Activated CD8-positive, alpha-beta T cell treated with anti-CD3 and anti-CD28 coated beads for 36 hours (primary cell): Measurements from ENCODE around the gene CUL4A. TPM values are rescaled to one million over a fixed set of nuclear protein-coding genes. Genes with fewer than 3 reads are reported as not detected.

ENCODE experiments used
- ATAC-seq: fragments of 200-7000 bp; cut with Tn5 transposase; one replicate; pipeline ENCODE4 v1.10.0; 2021; ENCODE audit warnings: mild to moderate bottlenecking, moderate library complexity
- CTCF ChIA-PET: fragments of 350-600 bp; sonication (Branson Sonifier 250); formaldehyde crosslinking; loops from one replicate; lab custom pipeline; 2021; ENCODE audit warnings: antibody characterized with exemption; lab: Charles Lee
- POLR2A ChIA-PET: fragments of 350-600 bp; sonication (Branson Sonifier 250); formaldehyde crosslinking; loops from one replicate; lab custom pipeline; 2021; ENCODE audit warnings: antibody characterized with exemption; lab: Charles Lee
- DNase-seq: peaks from one replicate; pipeline ENCODE4 v3.0.0-alpha.2; 2020
- H3K27ac Mint-ChIP-seq: one replicate; pipeline ENCODE4 v1.8.0; 2021; ENCODE audit warnings: mild to moderate bottlenecking, mixed read lengths
- H3K27me3 Mint-ChIP-seq: one replicate; pipeline ENCODE4 v1.8.0; 2021; ENCODE audit warnings: mixed read lengths
- H3K36me3 Mint-ChIP-seq: one replicate; pipeline ENCODE4 v1.8.0; 2021; ENCODE audit warnings: low read depth, mixed read lengths
- H3K4me1 Mint-ChIP-seq: one replicate; pipeline ENCODE4 v1.8.0; 2021; ENCODE audit warnings: low read depth, mixed read lengths
- H3K4me3 Mint-ChIP-seq: one replicate; pipeline ENCODE4 v1.8.0; 2021; ENCODE audit warnings: mild to moderate bottlenecking, moderate library complexity, mixed read lengths
- H3K9me3 Mint-ChIP-seq: one replicate; pipeline ENCODE4 v1.8.0; 2021; ENCODE audit warnings: mixed read lengths
- intact Hi-C: fragments of 100-400 bp; cut with micrococcal nuclease; formaldehyde crosslinking; loops from one replicate; pipeline ENCODE4 v1.10.0; 2022
- total RNA-seq, 2 experiments: library from RNA; stranded (reverse); gene quantifications; one replicate each; pipeline ENCODE4 v1.2.3, GENCODE V29; 2021
- TF ChIP-seq, protein P1 (sequence below): fragments of 200-600 bp; IDR thresholded peaks from one replicate; pipeline ENCODE4 v1.8.0; 2022; ENCODE audit warnings: antibody characterized with exemption, mild to moderate bottlenecking

The CUL4A gene
- total RNA-seq, 2 experiments from 2014 or later = 81.5 to 81.7 TPM

DNA sequence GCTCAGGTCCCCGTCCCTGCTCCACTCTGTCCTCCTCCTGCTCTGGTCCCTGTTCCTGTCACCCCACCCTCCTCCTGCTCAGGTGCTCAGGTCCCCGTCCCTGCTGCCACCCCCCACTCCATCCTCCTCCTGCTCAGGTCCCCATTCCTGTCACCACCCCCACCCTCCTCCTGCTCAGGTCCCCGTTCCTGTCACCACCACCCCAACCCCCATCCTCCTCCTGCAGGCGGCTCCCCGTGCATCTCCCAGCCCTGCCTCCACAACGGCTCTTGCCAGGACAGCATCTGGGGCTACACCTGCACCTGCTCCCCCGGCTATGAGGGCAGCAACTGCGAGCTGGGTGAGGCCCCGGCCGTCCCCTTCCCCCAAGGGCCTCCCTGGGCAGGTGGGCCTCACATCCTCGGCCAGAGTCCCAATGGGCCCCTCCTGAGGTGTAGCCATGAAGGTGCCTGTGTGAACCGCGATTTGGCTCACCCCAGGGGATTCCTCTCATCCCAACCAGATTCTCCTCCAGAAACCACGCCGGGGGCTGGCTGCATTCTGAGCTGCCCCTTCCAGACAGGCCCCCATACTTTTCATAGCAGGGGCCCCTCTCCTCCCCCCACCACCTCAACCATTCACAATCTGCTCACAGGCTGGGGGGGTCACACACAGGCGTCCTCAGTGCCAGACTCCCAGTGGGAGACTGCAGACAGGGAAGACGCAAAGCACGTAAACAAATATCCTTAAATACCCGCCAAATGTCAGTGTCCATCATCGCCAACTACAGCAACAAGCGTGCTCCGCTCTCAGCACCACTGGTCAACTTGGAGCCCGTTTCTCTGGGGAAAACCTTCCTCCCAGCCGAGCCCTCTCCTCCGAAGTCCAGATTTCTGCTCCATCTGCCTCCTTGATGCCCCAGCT, 46.4 kb upstream of the CUL4A start:
- ChIA-PET CTCF (no interaction called here), POLR2A (interaction anchor here (0.7 kb wide), 1 partner anchor 11 kb away, joined by 5 read pairs; no protein-coding TSS in a partner anchor)
- peaks cover 30% of the 10 kb centered on the region for H3K4me1 Mint-ChIP-seq
- peaks cover 2% of the 10 kb centered on the region for H3K9me3 Mint-ChIP-seq
- TF ChIP-seq, protein P1, sequence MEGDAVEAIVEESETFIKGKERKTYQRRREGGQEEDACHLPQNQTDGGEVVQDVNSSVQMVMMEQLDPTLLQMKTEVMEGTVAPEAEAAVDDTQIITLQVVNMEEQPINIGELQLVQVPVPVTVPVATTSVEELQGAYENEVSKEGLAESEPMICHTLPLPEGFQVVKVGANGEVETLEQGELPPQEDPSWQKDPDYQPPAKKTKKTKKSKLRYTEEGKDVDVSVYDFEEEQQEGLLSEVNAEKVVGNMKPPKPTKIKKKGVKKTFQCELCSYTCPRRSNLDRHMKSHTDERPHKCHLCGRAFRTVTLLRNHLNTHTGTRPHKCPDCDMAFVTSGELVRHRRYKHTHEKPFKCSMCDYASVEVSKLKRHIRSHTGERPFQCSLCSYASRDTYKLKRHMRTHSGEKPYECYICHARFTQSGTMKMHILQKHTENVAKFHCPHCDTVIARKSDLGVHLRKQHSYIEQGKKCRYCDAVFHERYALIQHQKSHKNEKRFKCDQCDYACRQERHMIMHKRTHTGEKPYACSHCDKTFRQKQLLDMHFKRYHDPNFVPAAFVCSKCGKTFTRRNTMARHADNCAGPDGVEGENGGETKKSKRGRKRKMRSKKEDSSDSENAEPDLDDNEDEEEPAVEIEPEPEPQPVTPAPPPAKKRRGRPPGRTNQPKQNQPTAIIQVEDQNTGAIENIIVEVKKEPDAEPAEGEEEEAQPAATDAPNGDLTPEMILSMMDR = no peak
- ATAC-seq (peak; percentile 47), DNase-seq (peak; percentile 35)
- H3K4me3 Mint-ChIP-seq = no peak overlapping the region
- H3K27ac Mint-ChIP-seq = peak overlapping the region; percentile 48
- intact Hi-C loops = no loop called here
- H3K27me3 Mint-ChIP-seq = no peaks in the 10 kb centered on the region
- peaks cover 6% of the 10 kb centered on the region for H3K36me3 Mint-ChIP-seq

DNA sequence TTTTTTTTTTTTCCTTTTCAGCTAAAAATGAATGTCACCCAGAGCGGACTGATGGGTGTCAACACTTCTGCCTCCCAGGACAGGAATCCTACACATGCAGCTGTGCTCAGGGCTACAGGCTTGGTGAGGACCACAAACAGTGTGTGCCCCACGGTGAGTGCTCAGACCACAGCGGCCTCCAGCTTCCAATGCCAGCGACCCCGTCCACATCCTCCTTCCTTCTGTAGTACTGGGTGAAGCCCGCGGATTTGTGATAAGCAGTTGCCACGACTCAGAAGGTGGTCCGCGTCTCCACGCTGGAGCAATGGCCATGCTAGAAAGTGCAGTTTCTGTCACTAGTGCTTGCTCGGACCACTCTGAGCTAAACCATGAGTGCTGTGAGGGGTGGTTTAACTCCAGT, 44.9 kb upstream of the CUL4A start:
- H3K27ac Mint-ChIP-seq = no peak overlapping the region
- H3K9me3 Mint-ChIP-seq = peaks cover 2% of the 10 kb centered on the region
- peaks cover 18% of the 10 kb centered on the region for H3K36me3 Mint-ChIP-seq
- TF ChIP-seq, protein P1 = no peak
- ATAC-seq = no peak
- no peak overlapping the region for H3K4me3 Mint-ChIP-seq
- intact Hi-C loops = no loop called here
- ChIA-PET POLR2A (no interaction called here), CTCF (no interaction called here)
- H3K27me3 Mint-ChIP-seq = no peaks in the 10 kb centered on the region
- H3K4me1 Mint-ChIP-seq = peaks cover 30% of the 10 kb centered on the region
- DNase-seq = no peak

DNA sequence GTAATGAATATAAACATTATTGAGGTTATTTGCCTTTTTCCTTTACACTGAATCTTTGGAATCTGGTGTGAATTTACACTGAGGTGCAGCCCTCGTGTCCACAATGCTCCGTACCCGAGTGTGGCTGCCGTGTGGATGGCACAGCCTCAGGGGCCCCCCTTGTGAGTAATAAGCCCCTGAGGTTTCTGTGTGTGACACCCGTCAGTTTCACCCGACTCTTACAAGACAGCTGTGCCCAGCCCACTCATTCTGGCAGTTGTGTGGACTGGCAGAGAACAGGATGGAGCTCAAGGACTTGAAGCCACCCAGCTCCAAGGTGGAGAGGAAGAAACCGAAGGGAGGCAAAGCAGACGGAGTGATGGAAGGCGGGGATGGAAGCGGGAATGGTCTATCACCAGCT, 43.1 kb upstream of the CUL4A start:
- H3K36me3 Mint-ChIP-seq = peaks cover 25% of the 10 kb centered on the region
- no peak overlapping the region for H3K4me3 Mint-ChIP-seq
- TF ChIP-seq, protein P1 = no peak
- ChIA-PET CTCF (interaction anchor here (0.9 kb wide), 1 partner anchor 14 kb away, joined by 3 read pairs; no protein-coding TSS in a partner anchor), POLR2A (interaction anchor here (1.0 kb wide), 1 partner anchor 16 kb away, joined by 3 read pairs; no protein-coding TSS in a partner anchor)
- no peak overlapping the region for H3K27ac Mint-ChIP-seq
- intact Hi-C loops = no loop called here
- peaks cover 26% of the 10 kb centered on the region for H3K4me1 Mint-ChIP-seq
- ATAC-seq = peak; percentile 76
- peak; percentile 70 for DNase-seq
- peaks cover 2% of the 10 kb centered on the region for H3K9me3 Mint-ChIP-seq
- no peaks in the 10 kb centered on the region for H3K27me3 Mint-ChIP-seq

DNA sequence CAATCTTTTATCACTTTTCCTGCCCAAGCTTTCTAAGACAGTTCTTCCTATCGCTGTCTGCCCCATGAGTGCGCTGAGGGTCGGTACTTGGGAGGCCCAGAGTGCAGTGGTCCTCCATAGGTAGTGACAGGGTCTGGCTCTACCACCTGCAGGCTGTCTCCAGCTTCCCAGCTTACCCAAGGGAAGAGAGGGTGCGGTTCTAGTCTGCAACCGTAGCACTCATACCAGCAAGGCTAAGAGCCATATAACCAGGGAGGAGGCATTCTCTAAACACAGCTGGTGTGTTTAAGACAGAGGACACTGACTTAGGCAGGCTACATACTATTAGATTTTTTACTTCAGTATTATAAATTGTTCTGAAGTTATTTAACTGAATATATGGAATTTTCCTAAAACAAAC, 42.7 kb upstream of the CUL4A start:
- intact Hi-C loops = no loop called here
- Mint-ChIP-seq H3K36me3 (peaks cover 25% of the 10 kb centered on the region), H3K27ac (no peak overlapping the region), H3K9me3 (peaks cover 2% of the 10 kb centered on the region), H3K27me3 (no peaks in the 10 kb centered on the region), H3K4me1 (peaks cover 23% of the 10 kb centered on the region), H3K4me3 (no peak overlapping the region)
- ChIA-PET CTCF (interaction anchor here (0.9 kb wide), 1 partner anchor 14 kb away, joined by 3 read pairs; no protein-coding TSS in a partner anchor), POLR2A (interaction anchor here (1.0 kb wide), 1 partner anchor 15 kb away, joined by 3 read pairs; no protein-coding TSS in a partner anchor)
- no peak for DNase-seq
- TF ChIP-seq, protein P1 = no peak
- no peak for ATAC-seq

DNA sequence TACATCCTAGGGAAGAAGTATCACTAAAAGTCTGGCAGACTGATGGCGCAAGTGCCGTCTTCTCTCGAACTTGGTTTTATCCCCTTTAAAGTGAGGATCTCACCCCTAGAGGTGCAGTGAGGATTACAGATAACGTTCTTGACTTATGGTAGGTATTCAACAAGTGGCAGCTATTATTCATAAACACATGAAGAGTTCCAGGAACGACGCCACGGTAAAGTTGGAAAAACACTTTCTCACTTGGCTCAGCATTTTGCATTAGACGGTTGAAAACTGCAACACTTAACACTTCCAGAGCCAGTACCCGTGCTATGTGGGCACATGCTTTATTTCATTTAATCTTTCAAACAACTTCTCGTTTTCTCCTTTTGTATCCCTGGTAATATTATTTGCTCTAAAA, 42.3 kb upstream of the CUL4A start:
- no peaks in the 10 kb centered on the region for H3K27me3 Mint-ChIP-seq
- DNase-seq (no peak), ATAC-seq (no peak)
- TF ChIP-seq, protein P1 = no peak
- H3K36me3 Mint-ChIP-seq = peaks cover 25% of the 10 kb centered on the region
- CTCF ChIA-PET = no interaction called here
- H3K27ac Mint-ChIP-seq = no peak overlapping the region
- H3K4me1 Mint-ChIP-seq = peaks cover 23% of the 10 kb centered on the region
- POLR2A ChIA-PET = interaction anchor here (0.6 kb wide), 1 partner anchor 40 kb away, joined by 3 read pairs; no protein-coding TSS in a partner anchor
- H3K4me3 Mint-ChIP-seq = no peak overlapping the region
- H3K9me3 Mint-ChIP-seq = peaks cover 2% of the 10 kb centered on the region
- intact Hi-C loops = no loop called here
